SU-DHL-6 (cell line): ENCODE results near the gene CENPQ.

Source experiments
- CTCF ChIP-seq: fragments of 200-600 bp; sonication (generic); IDR thresholded peaks from one replicate; pipeline ENCODE4 v1.5.1; 2017; ENCODE audit warnings: antibody characterized with exemption, mild to moderate bottlenecking, low read length, moderate library complexity; ENCODE audit not compliant: insufficient read depth, poor library complexity, severe bottlenecking
- EZH2phosphoT487 ChIP-seq: fragments of 200-600 bp; sonication (generic), shearing (Covaris generic); conservative IDR thresholded peaks from 2 replicates; pipeline ENCODE4 v1.6.1; 2018; ENCODE audit warnings: mild to moderate bottlenecking, antibody characterized with exemption, low read length, moderate library complexity, mixed read lengths

- TF ChIP-seq CTCF (no peak), EZH2phosphoT487 (no peak)
These were observed 78.1 kb downstream of the CENPQ start for GRCh38 chr6:49541210-49541724.
